ENCODE results near the gene ANTXR2.

The ANTXR2 gene

GRCh38 chr4:80092088-80092487 lies 19.1 kb upstream of the ANTXR2 start:
- DNase-seq (ENCODE audit: low read depth), result no peak

GRCh38 chr4:80091688-80092087 lies 18.7 kb upstream of the ANTXR2 start:
- no peak for DNase-seq (ENCODE audit: low read depth)

GRCh38 chr4:80091184-80091583 lies 18.2 kb upstream of the ANTXR2 start:
- DNase-seq (ENCODE audit: low read depth), result no peak

GRCh38 chr4:80090090-80090489 lies 17.1 kb upstream of the ANTXR2 start:
- no peak for DNase-seq (ENCODE audit: low read depth)

- no peak for DNase-seq (ENCODE audit: low read depth)
Measured at GRCh38 chr4:80088471-80088870, 15.4 kb upstream of the ANTXR2 start.

- DNase-seq (ENCODE audit: low read depth), result no peak
Measured at GRCh38 chr4:80086296-80086695, 13.3 kb upstream of the ANTXR2 start.

- no peak for DNase-seq (ENCODE audit: low read depth)
Measured at GRCh38 chr4:80085081-80085480, 12.1 kb upstream of the ANTXR2 start.

GRCh38 chr4:80082693-80083092 lies 9.7 kb upstream of the ANTXR2 start:
- DNase-seq (ENCODE audit: low read depth), result no peak

GRCh38 chr4:80081566-80081965 lies 8.5 kb upstream of the ANTXR2 start:
- no peak for DNase-seq (ENCODE audit: low read depth)

- DNase-seq (ENCODE audit: low read depth), result no peak
Measured at GRCh38 chr4:80079255-80079923, 6.4 kb upstream of the ANTXR2 start.

- no peak for DNase-seq (ENCODE audit: low read depth)
Measured at GRCh38 chr4:80078346-80079092, 5.5 kb upstream of the ANTXR2 start.

GRCh38 chr4:80077639-80078038 lies 4.6 kb upstream of the ANTXR2 start:
- DNase-seq (ENCODE audit: low read depth), result no peak

- no peak for DNase-seq (ENCODE audit: low read depth)
Measured at GRCh38 chr4:80076681-80077080, 3.7 kb upstream of the ANTXR2 start.

- DNase-seq (ENCODE audit: low read depth), result no peak
Measured at GRCh38 chr4:80075995-80076675, 3.1 kb upstream of the ANTXR2 start.

- no peak for DNase-seq (ENCODE audit: low read depth)
Measured at GRCh38 chr4:80074651-80075050, 1.6 kb upstream of the ANTXR2 start.

- DNase-seq (ENCODE audit: low read depth), result no peak
Measured at GRCh38 chr4:80074069-80074468, 1.0 kb upstream of the ANTXR2 start.

GRCh38 chr4:80073473-80074008 lies 512 bp upstream of the ANTXR2 start:
- no peak for DNase-seq (ENCODE audit: low read depth)

- DNase-seq (ENCODE audit: low read depth), result peak; percentile 27
Measured at GRCh38 chr4:80072228-80072743, 743 bp downstream of the ANTXR2 start.

GRCh38 chr4:80071604-80072227 lies 1.3 kb downstream of the ANTXR2 start:
- DNase-seq (ENCODE audit: low read depth), result no peak

GRCh38 chr4:80070880-80071603 lies 2.0 kb downstream of the ANTXR2 start:
- no peak for DNase-seq (ENCODE audit: low read depth)
